GM19438 (cell line): ENCODE results near the gene IPO5.
"Not testable (repeated sequence)": the region's sequence is repeated elsewhere in the genome, so short reads cannot be mapped to it uniquely, and the experiment has no call there.

Experiments used
- ATAC-seq: cut with Tn5 transposase; IDR thresholded peaks from one replicate; pipeline ENCODE4 v1.9.1; 2021; ENCODE audit warnings: low read depth; ENCODE audit not compliant: unreplicated experiment

IPO5 gene

DNA sequence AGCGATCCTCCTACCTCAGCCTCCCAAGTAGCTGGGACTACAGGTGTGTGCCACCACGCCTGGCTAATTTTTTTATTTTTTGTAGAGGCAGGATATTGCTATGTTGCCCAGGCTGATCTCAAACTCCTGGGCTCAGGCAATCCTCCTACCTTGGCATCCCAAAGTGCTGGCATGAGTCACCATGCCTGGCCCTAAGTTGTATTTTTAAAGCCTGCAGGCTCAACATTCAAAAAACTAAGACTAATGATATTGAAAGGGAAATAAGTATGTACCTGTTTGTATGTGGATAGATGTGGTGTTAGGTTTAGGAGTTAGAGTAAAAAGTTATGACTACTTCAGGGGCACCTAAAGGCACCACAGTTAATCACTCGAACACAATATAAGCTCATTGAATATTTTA, 5.4 kb upstream of the IPO5 start:
- ATAC-seq, result no peak

DNA sequence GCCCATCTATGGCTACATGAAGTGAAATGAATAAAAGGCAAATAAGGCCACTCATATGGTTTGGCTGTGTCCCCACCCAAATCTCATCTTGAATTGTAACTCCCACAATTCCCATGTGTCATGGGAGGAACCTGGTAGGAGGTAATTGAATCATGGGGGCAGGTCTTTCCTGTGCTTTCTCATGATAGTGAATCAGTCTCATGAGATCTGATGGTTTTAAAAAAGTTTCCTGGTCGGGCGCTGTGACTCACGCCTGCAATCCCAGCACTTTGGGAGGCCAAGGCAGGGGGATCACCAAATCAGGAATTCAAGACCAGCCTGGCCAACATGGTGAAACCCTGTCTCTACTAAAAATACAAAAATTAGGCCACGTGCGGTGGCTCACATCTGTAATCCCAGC, 4.2 kb upstream of the IPO5 start:
- ATAC-seq, result not testable (repeated sequence)

DNA sequence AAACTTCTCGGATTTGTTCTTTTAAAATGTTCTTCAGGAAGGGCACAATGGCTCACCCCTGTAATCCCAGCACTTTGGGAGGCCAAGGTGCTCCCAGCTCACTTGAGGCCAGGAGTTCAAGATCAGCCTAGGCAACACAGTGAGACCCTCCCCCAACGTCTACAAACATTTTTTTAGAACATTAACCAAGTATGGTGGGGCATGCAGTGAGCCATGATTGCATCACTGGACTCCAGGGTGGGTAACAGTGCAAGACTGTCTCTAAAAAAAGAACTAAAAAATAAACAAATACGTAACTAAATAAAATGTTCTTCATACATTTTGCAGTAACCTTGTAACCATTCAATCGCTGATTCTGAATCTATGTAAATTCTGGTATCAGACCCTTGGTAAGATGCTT, 2.1 kb upstream of the IPO5 start:
- no peak for ATAC-seq

DNA sequence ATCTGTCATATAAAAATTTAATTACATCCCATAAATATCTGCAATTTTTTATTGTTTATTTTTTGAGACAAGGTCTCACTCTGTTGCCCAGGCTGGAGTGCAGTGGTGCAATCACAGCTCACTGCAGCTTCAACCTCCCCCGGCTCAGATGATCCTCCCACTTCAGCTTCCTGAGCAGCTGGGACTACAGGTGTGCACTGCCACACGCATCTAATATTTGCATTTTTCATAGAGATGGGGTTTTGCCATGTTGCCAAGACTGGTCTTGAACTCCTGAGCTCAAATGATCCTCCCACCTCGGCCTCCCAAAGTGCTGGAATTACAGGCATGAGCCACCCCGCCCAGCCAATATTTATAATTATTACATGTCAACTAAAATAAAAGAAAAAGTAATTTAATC, 644 bp upstream of the IPO5 start:
- ATAC-seq, result peak; percentile 58

DNA sequence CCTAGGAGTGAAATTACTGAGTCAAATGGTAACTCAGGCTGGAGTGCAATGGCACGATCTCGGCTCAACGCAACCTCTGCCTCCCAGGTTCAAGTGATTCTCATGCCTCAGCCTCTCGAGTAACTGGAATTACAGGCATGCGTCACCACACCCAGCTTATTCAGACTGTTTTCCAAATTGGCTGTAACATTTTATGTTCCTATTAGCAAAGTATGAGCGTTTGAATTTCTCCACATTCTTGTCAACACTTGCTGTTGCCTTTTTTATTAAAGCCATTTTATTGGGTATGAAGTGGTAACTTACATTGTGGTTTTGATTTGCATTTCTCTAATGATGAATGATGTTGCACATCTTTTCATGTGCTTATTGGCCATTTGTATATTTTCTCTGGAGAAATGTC, 7.9 kb downstream of the IPO5 start:
- no peak for ATAC-seq

DNA sequence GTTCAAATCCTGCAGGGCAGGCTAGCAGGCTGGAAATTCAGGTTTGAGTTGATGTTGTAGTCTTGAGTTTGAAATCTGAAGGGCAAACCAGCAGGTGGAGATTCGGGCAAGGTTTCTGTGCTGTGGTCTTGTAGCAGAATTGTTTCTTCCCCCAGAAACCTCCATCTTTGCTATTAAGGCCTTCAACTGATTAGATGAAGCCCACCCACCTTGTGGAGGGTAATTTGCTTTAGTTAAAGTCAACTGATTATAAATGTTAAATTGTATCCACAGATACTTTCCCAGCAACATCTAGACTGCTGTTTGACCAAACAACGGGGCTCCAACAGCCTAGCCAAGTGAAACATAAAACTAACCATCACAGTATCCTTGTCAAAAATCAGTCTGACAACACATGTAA, 9.4 kb downstream of the IPO5 start:
- no peak for ATAC-seq

DNA sequence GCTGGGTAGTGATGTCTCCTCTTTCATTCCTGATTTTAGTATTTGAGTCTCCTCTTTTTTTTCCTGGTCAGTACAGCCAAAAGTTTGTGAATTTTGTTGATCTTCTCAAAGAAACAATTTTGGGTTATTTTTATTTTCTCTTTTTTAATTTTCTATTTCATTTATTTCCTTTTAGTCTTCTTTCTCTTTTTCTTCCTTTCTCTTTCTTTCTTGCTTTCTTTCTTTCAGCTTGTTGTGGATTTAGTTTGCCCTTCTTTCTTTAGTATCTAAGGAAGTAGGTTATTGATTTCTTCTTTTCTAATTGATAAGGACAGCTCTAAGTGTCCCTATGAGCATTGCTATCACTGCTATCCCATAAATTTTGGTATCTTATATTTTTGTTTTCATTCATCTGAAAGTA, 13.8 kb downstream of the IPO5 start:
- no peak for ATAC-seq

DNA sequence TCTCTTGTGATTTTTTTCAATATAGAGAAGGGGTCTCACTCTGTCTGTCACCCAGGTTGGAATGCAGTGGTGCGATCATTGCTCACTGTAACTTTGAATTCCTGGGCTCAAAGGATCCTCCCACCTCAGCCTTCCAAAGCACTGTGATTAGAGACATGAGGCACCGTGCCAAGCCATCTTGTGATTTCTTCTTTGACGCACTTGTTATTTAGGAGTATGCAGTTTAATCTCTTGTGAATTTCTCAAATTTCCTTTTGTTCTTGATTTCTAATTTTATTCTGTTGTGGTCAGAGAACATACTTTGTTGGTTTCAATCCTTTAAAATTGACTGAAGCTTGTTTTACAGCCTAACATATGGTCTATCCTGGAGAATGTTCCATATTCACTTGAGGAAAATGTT, 14.5 kb downstream of the IPO5 start:
- ATAC-seq, result no peak

DNA sequence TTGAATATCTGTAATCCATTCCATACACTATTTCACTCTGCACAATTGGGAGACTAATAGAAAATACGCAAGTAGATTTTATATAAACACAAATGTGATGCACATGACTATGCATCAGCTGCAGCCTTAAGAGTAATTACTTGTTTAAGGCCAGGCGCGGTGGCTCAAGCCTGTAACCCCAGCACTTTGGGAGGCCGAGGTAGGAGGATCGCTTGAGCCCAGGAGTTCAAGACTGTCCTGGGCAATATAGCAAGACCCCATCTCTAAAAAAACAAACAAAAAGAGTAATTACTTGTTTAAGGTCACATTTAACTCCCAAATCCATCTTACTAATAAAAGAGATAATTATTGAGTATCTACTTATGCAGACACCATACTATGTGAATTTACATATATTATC, 18.0 kb downstream of the IPO5 start:
- no peak for ATAC-seq

DNA sequence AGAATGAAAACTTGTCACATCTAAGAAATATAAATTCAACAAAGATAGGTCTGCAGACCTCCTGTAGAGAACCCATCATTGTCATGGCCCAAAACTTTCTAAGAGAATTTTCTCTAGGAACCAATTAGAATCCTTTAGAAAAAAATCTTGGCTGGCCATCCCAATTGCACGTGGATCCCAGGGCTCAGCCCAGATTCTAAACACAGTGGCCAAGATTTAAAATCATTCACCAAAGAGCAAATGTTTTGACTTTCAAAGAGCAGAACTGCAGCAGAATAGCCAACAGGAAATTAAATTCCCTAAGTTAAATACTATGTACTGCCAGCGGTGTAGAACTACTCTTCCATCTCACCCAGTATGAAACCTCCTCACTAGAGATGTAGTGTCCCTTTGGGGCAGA, 21.3 kb downstream of the IPO5 start:
- ATAC-seq, result no peak

DNA sequence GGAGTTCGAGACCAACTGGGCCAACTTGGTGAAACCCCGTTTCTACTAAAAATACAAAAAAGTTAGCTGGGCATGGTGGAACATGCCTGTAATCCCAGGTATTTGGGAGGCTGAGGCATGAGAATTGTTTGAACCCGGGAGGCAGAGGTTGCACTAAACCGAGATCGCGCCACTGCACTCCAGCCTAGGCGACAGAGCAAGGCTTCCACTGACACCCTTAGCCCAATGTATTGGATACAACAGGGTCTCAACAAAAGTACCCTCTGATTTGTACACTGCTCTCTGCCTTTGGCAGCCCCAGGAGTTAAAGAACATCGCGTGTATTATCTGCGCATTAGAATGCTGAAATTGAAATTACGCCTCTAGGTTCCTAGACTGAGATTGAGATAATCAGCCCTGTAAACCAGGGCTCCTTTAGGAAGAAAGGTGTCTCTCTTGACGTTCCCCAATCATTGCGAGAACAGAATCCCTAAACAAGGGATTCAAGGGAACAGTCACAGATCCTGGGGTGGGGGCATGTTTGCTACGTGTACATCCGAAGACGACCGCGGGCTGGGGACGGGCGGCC, 21.9 kb downstream of the IPO5 start:
- no peak for ATAC-seq

DNA sequence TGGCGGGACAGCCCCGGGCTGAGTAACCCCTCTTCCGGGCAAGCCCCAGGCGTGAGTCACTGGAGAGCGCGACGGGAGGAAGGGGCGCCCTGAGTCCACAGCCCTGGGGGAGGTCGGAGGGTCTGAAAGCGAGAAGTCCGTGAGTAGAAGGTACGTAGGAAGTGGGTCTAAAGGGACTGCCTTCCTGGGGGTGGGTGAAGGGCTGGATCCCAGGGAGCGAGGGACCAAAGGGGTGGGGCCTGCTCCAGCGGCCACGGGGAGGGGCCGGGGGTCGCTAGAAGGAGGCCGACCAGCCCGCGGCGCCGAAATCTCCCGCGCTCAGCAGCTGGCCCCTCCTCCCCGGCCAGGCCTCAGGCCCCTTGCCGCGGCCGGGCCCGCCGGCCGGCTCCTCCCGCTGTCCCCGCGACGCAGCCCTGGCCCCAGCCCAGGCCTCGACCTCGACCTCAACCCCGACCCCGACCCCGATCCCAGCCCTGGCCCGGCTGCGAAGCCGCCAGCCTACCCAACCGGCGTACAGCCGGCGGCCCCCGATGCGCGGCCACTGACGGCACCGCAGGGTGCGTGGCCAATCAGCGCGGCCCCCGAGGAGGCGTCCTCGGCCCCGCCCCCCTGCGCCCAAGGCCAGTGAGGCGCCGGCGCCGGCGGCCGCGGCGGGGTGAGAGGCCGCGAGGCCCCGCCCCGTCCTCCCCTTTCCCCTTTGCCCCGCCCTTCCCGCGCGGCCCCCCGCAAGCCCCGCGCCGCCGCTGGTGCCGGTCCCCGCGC, 22.6 kb downstream of the IPO5 start:
- peak; percentile 78 for ATAC-seq

DNA sequence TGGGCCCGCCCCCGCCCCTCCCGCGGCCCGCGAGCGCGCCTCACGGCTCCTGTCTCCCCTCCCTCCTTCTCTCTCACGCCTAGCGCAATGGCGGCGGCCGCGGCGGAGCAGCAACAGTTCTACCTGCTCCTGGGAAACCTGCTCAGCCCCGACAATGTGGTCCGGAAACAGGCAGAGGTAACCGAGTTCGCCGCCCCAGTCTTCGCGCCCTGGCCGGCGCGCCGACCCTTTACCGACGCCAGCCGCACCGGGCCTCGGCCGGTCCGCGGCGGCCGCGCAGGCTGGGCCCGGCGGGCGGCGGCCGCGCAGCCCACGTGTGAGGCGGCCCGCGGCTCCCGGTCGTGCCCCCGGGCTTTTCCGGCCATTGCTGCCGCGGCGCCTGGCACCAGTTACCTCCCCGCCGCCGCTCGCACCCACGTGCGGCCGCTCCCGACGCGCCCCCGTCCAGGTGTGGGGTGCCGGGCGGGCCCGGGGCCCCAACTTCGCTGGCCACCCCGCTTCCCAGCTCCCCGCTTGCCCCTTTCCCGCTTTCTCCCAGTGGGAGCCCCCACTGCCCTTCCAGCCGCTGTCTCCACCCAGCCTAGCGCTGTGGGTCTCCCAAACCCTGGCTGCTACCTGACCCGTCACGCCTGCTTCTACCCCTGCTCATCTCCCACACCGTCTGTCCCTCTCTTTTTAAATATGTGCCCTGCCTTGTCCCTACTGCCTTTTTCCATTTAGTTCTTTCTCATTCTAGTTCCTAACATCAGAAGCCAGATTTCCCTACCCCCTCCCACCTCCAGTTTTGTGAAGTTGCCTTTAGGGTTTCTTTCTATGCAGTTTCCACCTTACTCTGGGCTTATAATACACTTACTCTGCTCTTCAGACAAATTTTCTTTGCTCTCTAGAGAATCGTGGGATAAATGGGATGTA, 23.4 kb downstream of the IPO5 start:
- peak; percentile 46 for ATAC-seq

DNA sequence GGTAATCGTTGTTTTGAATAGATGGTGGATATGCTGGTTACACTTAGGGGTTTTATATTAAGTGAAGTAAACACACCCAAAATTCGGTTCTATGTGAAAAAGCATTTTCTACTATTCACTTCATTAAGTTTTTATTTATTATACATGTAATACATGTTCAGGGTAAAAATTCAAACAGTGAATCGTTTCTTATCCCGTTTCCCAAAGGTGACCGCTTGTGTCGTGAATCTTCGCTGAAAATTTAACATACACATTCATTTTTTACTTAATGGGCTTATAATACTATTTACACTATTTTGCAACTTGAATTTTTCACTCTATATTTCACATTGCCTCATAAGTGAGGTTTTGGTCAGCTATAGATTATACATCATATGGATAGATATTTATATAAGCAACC, 24.5 kb downstream of the IPO5 start:
- ATAC-seq, result no peak

DNA sequence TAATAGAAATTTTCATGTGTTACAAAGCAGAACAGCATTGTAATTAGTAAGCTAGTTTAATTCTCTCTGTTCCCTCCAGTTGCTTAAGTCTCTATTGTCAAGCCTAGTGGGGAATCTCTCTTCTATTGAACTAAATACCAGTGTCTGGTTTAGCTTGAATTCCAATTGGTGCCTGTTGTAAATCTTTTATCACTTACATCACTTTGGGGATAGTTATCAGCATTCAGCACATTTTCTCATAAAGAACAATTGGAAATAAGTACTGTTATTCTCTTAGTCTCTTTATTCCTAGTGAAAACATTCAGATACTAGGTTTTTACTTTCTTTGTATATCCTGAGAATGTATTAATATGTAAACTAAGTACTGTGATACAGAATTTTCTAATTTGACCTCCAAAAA, 25.2 kb downstream of the IPO5 start:
- ATAC-seq, result no peak

DNA sequence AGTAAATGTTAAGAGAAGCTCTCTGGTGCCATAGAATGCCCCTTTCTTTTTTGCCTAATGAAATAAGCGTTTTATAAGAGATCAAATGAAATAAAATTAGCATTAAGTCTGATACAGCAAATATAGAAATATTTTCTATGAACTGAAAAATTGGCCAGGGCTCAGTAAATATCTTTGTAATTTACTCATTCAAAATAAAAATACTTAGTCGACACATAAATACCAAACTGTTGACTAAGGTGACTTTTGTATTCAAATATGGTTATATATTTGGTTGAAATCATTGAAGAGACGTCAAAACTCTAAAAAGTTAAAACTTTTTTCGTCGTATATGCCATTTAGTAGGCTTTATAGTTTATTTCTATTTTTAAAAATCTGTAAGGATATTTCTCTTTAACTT, 25.6 kb downstream of the IPO5 start:
- ATAC-seq, result no peak

DNA sequence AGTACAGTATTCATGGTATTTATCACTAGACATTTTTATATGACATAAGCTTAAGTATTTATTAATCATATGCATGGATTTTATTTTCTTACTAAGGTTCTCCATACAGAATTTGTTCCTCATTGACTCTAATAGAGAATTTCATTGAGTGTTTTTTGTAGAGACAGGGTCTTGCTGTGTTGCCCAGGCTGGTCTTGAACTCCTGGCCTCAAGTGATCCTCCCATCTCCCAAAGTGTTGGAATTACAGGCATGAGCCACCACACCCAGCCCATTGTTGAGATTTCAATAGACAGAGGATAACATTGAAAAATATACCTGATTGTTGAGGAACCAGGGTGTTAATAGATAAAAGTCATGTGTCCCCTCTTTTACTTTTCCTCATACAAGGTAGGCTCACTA, 26.1 kb downstream of the IPO5 start:
- ATAC-seq, result no peak

DNA sequence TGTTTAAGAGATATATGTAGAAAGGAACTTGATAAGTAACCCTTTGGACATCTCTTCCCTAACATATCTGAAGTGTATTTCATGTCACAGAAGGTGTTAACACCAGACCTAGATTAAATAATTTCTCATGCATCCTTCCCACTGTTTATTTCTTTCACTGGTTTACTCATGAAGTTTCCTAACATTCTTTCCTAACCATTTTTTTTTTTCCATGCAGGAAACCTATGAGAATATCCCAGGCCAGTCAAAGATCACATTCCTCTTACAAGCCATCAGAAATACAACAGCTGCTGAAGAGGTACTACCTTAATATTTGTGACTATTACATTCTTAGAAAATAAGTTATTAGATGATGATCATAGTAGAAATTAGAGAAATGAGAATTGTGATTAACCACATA, 28.8 kb downstream of the IPO5 start:
- ATAC-seq, result no peak

DNA sequence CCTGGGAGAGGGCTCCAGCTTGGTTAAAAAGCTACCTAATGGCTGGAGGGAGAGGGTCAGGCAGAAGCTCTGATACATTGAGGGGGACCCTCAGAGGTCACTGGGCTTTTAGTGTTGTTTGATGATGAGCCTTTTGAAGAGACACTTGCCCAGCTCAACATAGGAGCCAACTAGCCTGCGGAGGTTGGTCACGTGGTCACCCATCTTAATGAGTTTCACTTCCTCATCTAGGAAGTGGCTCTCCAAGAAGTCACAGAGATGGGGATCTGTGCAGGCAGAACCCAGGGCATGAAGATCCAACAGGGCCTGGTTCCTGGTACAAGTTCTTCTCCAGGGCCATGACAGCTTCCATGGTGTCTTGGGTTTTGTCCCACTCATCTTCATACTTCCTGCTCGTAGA, 33.4 kb downstream of the IPO5 start:
- ATAC-seq, result peak; percentile 85

DNA sequence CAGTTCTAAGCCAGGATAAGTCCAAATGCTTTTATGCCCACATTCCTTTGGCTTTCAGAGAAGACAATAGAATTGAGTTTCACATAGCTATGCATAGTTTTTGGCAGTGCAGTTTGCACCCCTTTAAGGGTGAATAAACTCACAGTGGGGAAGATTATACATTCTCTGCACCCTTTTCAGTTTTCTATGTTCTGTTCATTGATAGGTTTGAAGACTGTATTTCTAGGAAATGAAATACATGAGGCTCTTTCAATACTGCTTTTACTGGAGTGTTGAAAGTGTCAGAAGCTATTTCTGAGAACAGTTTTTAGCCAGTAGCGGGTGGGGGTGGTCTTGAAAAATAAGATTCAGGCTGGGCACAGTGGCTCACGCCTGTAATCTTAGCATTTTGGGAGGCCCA, 46.2 kb downstream of the IPO5 start:
- no peak for ATAC-seq

DNA sequence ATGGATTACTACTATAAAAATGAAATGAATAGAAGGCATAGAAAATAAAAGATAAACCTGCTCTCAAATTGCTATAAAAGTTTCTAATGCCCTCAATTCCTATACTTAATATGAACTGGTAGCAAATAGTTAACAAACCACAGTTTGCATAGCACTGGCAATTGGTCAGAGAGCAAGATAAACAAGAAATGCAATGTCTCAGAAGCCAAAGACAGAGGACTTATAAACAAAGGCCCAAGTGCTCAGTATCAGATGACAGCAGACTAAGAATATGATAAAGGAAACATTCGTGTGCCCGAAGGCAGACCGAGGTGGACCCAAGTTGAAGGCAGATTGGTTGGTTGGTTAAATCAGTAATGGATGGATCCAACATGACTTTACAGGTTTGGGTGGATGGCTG, 50.6 kb downstream of the IPO5 start:
- no peak for ATAC-seq

DNA sequence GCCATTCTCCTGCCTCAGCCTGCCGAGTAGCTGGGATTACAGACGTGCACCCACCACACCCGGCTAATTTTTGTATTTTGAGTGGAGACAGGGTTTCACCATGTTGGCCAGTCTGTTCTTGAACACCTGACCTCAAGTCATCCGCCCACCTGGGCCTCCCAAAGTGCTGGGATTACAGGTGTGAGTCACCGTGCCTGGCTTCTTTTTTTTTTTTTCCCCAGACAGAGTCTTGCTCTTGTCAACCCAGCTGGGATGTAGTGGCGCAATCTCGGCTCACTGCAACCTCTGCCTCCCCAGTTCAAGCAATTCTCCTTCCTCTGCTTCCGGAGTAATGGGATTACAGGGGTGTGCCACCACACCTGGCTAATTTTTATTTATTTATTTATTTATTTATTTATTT, 51.5 kb downstream of the IPO5 start:
- not testable (repeated sequence) for ATAC-seq
